Hindlimb muscle (tissue), 1 donor: ENCODE data around the gene ABHD1. TPM values are rescaled to one million over a fixed set of nuclear protein-coding genes. Genes with fewer than 3 reads are reported as not detected.

ENCODE experiments used
- DNase-seq: peaks from one replicate; pipeline ENCODE4 v3.0.0-alpha.2; 2013
- polyA plus RNA-seq: library from polyadenylated mRNA; unstranded; fragments of 120-200 nt; gene quantifications from one replicate; pipeline ENCODE4 v1.2.1, GENCODE V29; 2013; ENCODE audit not compliant: insufficient read length

Gene ABHD1
- polyA plus RNA-seq, 1 donor: 0.18 TPM

- DNase-seq: no peak
Observed at GRCh38 chr2:27137322-27137935, 13.8 kb downstream of the ABHD1 start.

DNA sequence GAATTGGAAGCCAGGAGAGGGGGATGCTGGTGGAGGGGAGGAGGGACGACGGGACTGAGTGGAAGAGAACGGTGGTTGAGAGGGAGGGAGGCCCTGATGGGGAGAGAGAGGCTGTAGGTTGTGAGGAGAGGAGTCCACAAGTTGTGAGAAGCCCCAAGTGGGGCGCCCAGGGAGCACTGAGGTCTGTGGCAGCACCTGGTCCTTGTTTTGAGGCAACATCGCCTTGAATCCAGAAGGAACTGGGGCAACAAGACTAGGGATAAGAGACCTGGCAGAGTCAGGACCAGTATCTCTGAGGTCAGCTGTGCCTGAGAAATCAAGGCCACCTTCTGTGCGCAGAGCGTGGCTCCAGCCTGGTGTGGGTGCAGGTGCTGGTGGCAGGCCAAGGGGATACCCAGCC is 14.5 kb downstream of the ABHD1 start:
- DNase-seq: no peak

DNA sequence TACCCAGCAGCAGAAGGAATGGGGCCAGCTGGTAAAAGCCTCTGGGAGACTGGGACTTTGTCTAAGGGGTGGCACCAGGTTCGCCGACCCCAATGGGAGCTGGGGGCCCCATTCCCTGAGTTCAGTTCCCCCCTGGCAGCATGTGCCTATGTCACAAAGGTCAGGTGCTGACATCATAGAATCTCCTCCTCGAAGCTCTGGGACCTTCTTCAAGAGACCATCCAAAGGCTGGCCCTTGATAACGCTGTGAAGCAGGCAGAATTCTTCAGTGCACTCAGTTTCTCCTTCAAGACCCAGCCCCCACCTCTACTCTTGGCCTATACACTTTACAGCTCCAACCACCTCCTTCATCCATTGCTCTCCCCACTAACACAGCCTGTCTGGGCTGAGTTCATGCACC is 15.7 kb downstream of the ABHD1 start, which contains the start of gene PRR30:
Gene PRR30 (minus strand): TSS at position 101 of the 400 bp plus-strand sequence. CDS start 1,081 bp downstream, outside the sequence.
- DNase-seq: no peak

- no peak for DNase-seq
Observed at GRCh38 chr2:27143285-27143684, 19.7 kb downstream of the ABHD1 start.

DNA sequence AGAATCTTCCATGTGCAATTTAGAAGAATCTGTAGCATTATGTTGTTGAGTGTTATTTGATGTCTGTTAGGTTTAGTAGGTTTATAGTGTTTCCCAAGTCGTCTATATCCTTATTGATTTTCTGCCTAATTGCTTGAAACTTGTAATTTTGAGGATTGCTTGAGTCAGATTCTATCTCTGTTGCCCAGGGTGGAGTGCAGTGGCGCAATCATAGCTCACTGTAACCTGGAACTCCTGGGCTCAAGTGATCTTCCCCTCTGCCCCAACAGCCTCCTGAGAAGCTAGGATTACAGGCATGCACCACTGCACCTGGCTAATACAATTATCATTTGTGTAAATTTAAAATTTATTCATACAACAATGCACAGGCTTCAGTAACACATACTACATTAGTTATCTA is 22.1 kb downstream of the ABHD1 start:
- no peak for DNase-seq

DNA sequence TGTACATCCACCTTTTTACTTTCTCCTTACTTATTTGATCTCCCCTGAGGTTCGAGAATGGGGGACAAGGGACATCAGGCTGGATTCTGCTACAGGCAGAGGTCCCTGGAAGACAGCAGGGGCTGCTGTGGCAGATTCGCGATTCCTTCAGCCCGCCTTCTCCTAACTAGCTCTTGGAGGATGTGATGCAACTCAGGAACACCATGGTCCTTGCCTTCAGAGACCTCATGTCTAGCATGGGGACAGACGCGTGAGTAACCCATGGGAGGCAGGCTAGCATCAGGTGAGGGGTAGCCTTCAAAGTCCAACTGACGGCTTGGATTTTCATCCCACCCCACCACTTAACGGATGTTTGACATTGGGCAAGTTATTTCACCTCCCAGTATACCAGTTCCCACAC is 24.3 kb downstream of the ABHD1 start:
- no peak for DNase-seq

DNA sequence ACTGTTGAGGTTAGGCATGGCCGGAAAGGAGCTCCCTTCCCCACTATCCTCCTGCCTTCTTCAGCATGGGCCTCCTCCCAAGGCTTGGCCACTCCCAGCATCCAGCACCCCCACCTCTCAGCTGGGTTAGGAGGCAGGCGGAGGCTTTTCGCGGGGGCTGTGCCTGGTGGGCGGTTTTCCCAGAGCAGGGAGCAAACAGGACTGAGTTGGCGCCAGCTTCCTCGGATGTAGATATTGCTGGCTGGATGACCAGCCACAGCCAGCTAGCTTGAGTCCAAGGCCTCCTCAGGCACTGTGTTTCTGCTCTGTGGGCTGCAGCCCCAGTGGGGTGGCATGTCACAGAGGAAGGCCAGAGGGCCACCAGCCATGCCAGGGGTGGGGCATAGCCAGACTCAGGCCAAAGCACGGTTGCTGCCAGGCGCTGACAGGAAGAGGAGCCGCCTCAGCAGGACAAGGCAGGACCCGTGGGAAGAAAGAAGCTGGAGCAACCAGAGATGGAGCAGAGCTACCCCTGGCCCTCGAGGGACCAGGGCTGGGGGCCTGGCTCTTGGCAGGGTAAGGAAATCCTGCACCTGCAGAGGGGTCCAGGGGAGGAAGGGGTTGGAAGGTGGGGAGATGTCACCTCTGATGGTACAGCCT is 25.3 kb downstream of the ABHD1 start, which contains the start of gene TCF23:
Gene TCF23 (plus strand): TSS at position 204 of the 639 bp plus-strand sequence. CDS start 130 bp downstream, at position 334.
- no peak for DNase-seq

DNA sequence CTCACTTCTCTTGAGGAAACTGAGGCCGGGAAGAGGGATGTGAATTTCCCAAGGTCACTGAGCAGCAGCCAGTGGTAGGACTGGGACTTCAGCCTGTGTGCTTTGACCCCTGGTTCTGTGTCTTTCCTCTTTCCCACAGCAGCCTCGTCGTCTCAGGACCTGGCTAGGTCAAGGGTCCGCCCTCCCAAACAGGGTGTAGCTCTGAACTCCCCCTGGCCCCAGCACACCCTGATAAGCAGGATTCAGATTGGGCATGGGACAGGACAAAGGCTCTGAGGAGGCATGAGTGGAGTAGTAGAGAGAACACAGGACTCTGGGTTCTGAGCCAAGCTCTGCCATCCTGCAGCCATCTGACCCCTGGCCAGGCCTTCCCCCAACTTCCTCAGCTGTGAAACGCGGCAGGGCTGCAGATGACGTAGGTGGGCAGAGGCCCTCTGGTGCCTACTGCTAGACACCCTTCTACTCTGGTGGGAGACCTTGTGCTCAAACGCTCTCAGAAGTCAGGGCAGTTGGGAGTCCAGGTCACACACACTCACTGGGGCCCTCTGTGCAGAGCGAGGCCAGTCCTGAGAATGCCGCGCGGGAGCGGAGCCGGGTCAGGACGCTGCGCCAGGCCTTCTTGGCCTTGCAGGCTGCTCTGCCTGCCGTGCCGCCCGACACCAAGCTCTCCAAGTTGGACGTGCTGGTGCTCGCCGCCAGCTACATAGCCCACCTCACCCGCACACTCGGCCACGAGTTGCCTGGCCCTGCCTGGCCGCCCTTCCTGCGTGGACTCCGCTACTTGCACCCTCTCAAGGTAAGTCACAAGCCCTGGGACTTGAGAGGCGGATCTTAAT is 26.2 kb downstream of the ABHD1 start:
- no peak for DNase-seq

GRCh38 chr2:27150639-27151230 is 27.1 kb downstream of the ABHD1 start:
- no peak for DNase-seq

GRCh38 chr2:27152102-27152795 is 28.6 kb downstream of the ABHD1 start:
- no peak for DNase-seq

- DNase-seq: no peak
Observed at GRCh38 chr2:27152796-27153464, 29.3 kb downstream of the ABHD1 start.

DNA sequence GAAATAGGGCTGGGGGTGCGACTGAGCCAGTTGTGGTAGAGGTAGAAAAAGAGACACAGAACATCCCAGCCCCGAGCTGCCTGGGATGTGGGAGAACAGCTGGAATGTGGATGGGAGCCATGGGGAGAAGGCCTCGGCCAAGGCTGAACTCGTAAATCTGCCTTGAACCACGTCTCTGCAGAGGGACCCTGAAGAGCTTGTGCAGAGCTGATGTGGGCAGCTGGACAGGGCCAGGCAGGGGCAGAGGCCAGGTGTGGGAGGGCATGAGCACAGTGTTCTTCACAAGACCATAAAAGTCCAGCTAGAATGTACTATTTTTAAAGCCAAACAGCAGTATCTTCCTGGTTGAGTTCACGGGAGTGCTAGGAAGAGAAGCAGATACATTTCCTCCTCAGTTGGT is 30.9 kb downstream of the ABHD1 start:
- DNase-seq: no peak

- DNase-seq: no peak
Observed at GRCh38 chr2:27155069-27155520, 31.5 kb downstream of the ABHD1 start.

- DNase-seq: no peak
Observed at GRCh38 chr2:27158468-27158867, 34.9 kb downstream of the ABHD1 start.

GRCh38 chr2:27159271-27159670 is 35.7 kb downstream of the ABHD1 start:
- no peak for DNase-seq

DNA sequence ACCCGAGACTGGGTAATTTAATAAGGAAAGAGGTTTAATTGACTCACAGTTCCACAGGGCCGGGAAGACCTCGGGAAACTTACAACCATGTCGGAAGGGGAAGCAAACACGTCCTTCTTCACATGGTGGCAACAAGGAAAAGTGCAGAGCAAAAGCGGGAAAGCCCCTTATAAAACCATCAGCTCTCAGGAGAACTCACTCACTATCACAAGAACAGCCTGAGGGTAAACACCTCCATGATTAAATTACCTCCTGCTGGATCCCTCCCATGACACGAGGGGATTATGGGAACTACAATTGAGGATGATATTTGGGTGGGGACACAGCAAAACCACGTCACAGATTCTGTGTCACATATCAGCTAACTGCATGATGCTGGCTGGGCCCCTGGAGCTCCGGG is 36.6 kb downstream of the ABHD1 start:
- DNase-seq: no peak

DNA sequence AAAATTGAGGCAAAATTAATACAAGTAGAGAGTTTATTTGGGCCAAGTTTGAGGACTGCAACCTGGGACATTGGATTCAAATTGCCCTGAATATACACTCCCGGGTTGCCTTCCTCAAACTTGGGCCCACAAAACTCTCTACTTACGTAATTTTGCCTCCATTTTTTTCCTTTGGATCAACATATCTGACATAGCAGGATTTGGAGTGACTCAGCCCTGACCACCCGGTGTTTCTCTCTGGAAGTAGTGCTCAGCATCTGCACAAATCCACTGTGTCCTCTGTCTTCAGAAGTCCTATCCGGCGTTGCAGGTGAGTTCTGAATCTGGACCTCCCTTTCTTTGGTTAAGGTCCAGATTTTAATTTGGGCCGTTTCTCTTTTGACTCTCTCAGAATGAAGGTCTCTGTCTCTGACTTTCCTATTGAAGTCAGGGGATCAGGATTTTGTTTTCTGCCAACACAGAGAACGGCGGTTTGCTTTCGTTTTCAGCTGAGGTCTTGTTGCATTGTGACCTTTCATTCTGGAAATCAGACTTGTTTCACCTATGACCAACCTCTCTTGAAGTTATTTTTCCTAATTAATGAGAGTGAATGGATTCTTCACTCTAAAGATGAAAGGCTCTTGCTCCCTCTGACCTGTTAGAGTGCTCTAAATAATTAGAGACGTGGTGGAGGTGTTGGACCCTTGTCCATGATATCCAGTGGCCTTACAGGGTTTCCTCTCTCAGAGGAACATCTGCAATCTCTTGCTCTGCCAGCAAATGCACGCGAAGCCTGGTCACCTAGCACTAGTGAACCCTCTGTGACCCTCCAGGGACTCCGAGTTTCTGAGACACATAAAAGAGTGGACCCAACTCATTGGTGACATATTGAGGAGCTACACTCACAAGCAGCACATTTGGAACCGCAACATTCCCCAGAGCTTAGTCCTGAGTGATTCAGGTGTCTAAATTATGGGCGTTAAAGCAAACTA is 38.8 kb downstream of the ABHD1 start:
- DNase-seq: no peak

DNA sequence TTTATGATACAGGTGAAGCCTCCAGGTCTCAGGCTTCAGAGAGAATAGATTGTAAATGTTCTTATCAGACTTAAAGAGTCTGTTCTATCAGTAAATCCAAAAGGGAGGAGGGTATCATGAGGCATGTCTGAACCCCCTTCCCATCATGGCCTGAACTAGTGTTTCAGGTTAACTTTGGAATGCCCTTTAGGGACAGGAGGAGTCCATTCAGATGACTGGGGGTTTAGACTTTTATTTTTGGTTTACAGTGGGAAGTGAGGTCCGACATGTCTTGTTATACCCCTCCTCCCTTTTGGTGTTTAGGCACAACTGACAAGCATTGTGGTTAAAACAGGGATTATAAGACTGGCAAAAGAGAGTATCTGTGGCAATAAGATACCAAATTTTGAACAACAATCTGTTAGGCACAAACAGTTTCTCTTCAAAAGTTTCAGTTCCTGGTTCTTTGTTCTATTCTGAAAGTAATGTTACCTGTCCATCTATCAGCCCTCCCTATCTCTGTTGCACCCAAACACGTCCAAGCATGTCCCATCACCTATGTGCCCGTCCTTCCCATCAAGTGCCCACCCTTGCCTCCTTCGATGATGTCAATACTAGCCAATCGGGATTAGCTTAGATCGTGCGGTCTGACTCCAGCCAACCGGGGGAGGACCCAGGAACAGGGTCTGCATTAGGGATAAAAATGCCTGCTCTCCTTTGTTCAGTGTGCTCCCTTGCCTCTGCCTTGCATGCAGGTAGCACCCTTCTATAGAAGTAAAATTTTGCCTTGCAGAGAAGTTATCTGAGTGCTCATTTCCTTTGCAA is 41.5 kb downstream of the ABHD1 start:
- DNase-seq: no peak

- DNase-seq: no peak
Observed at GRCh38 chr2:27170581-27171337, 47.1 kb downstream of the ABHD1 start.
